OCI-LY1 (cell line): ENCODE results near the gene STEAP2.

Experiments used
- CTCF ChIP-seq: fragments of 200-600 bp; sonication (generic), shearing (Covaris generic); IDR thresholded peaks from 2 replicates; pipeline ENCODE4 v1.5.1; 2017; ENCODE audit warnings: mild to moderate bottlenecking, antibody characterized with exemption, low read length, moderate library complexity, mixed read lengths
- EZH2 ChIP-seq: fragments of 200-600 bp; sonication (generic), shearing (Covaris generic); IDR thresholded peaks from 2 replicates; pipeline ENCODE4 v1.8.0; 2017; ENCODE audit warnings: borderline replicate concordance, mixed run types, mild to moderate bottlenecking, antibody characterized with exemption, low read length, moderate library complexity, mixed read lengths

GRCh38 chr7:90180649-90181048 lies 30.9 kb upstream of the STEAP2 start:
- TF ChIP-seq EZH2 (no peak), CTCF (no peak)
